ENCODE results near the gene ZNF135. TPM values are rescaled to one million over a fixed set of nuclear protein-coding genes. Genes with fewer than 3 reads are reported as not detected.

The ZNF135 gene
- polyA plus RNA-seq, 4 donors, result 0.67 to 6.2 (median 1.4) TPM

GRCh38 chr19:58054901-58055874 is 3.9 kb upstream of the ZNF135 start:
- Histone ChIP-seq H3K36me3 (ENCODE audit: control insufficient read depth in 3 of 3, insufficient read depth in 2 of 3, low read depth in 1 of 3, low read length in 3 of 3) (peaks cover 0 to 1% (median 0%) of the 10 kb centered on the region in 3 donors), H3K4me1 (ENCODE audit: control insufficient read depth in 3 of 3, insufficient read depth in 2 of 3, low read depth in 1 of 3, low read length in 2 of 3) (peaks cover 0 to 7% (median 0%) of the 10 kb centered on the region in 3 donors), H3K9me3 (ENCODE audit: control insufficient read depth in 2 of 2, insufficient read depth in 1 of 2, low read depth in 1 of 2, low read length in 1 of 2) (peaks cover 2 to 72% of the 10 kb centered on the region in 2 donors), H3K27ac (ENCODE audit: low read depth in 1 of 3, low read length in 2 of 3) (peak overlapping the region in 2 of 3 donors; percentile 57 to 74), H3K27me3 (ENCODE audit: control insufficient read depth in 3 of 3, insufficient read depth in 3 of 3, low read length in 3 of 3) (no peaks in the 10 kb centered on the region), H3K4me3 (ENCODE audit: low read depth in 1 of 3, low read length in 3 of 3) (peak overlapping the region in 1 of 3 donors; percentile 42)
- WGBS, 3 donors, result 37 to 49% (median 47%) methylated on average over 37 of the region's 37 CpGs
- no peak for FAIRE-seq
- peak in 1 of 2 donors; percentile 65 for DNase-seq

GRCh38 chr19:58056261-58056660 is 2.8 kb upstream of the ZNF135 start:
- 75 to 90% (median 78%) methylated on average over 7 to 8 of the region's 8 CpGs for WGBS, 3 donors
- FAIRE-seq, result no peak

GRCh38 chr19:58056861-58057260 is 2.2 kb upstream of the ZNF135 start:
- Histone ChIP-seq H3K27me3 (ENCODE audit: control insufficient read depth in 3 of 3, insufficient read depth in 3 of 3, low read length in 3 of 3) (no peaks in the 10 kb centered on the region), H3K27ac (ENCODE audit: low read depth in 1 of 3, low read length in 2 of 3) (no peak overlapping the region), H3K9me3 (ENCODE audit: control insufficient read depth in 2 of 2, insufficient read depth in 1 of 2, low read depth in 1 of 2, low read length in 1 of 2) (peaks cover 2 to 69% of the 10 kb centered on the region in 2 donors), H3K4me3 (ENCODE audit: low read depth in 1 of 3, low read length in 3 of 3) (no peak overlapping the region), H3K36me3 (ENCODE audit: control insufficient read depth in 3 of 3, insufficient read depth in 2 of 3, low read depth in 1 of 3, low read length in 3 of 3) (peaks cover 0 to 4% (median 0%) of the 10 kb centered on the region in 3 donors), H3K4me1 (ENCODE audit: control insufficient read depth in 3 of 3, insufficient read depth in 2 of 3, low read depth in 1 of 3, low read length in 2 of 3) (peaks cover 0 to 7% (median 0%) of the 10 kb centered on the region in 3 donors)
- FAIRE-seq, result no peak
- 78 to 89% (median 79%) methylated on average over 7 to 8 of the region's 8 CpGs for WGBS, 3 donors
- no peak for DNase-seq

More at GRCh38 chr19:58056261-58056660, 2.8 kb upstream of the ZNF135 start:
- peaks cover 0 to 7% (median 0%) of the 10 kb centered on the region in 3 donors for H3K4me1 ChIP-seq (ENCODE audit: control insufficient read depth in 3 of 3, insufficient read depth in 2 of 3, low read depth in 1 of 3, low read length in 2 of 3)
- H3K27me3 ChIP-seq (ENCODE audit: control insufficient read depth in 3 of 3, insufficient read depth in 3 of 3, low read length in 3 of 3), result no peaks in the 10 kb centered on the region
- no peak for DNase-seq
- H3K36me3 ChIP-seq (ENCODE audit: control insufficient read depth in 3 of 3, insufficient read depth in 2 of 3, low read depth in 1 of 3, low read length in 3 of 3), result peaks cover 0 to 4% (median 0%) of the 10 kb centered on the region in 3 donors
- no peak overlapping the region for H3K4me3 ChIP-seq (ENCODE audit: low read depth in 1 of 3, low read length in 3 of 3)
- peaks cover 2 to 71% of the 10 kb centered on the region in 2 donors for H3K9me3 ChIP-seq (ENCODE audit: control insufficient read depth in 2 of 2, insufficient read depth in 1 of 2, low read depth in 1 of 2, low read length in 1 of 2)
- no peak overlapping the region for H3K27ac ChIP-seq (ENCODE audit: low read depth in 1 of 3, low read length in 2 of 3)

DNA sequence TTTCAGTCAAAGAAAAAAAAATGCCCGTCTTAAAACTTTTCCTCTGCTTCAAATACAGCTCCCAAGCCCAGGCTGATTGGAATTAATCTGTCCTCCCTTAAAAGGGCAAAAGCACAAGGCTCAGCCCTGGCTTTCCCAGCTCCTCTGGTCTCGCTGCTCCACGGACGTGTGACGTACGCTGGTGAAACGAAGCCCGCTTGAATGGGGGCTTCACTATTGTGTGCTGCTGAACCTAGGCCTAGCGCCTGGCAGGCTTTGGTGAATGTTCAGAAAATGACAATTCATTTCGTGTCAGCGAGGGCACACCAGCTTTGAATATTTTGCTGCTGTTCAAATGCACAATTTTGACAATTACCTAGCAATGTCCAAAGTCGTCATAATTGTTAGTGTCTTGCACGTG is 615 bp upstream of the ZNF135 start:
- peak overlapping the region; percentile 13 to 85 (median 51) for H3K4me3 ChIP-seq (ENCODE audit: low read depth in 1 of 3, low read length in 3 of 3)
- H3K4me1 ChIP-seq (ENCODE audit: control insufficient read depth in 3 of 3, insufficient read depth in 2 of 3, low read depth in 1 of 3, low read length in 2 of 3), result peaks cover 0 to 7% (median 0%) of the 10 kb centered on the region in 3 donors
- no peaks in the 10 kb centered on the region for H3K27me3 ChIP-seq (ENCODE audit: control insufficient read depth in 3 of 3, insufficient read depth in 3 of 3, low read length in 3 of 3)
- peak overlapping the region in 2 of 3 donors; percentile 82 to 94 for H3K27ac ChIP-seq (ENCODE audit: low read depth in 1 of 3, low read length in 2 of 3)
- H3K9me3 ChIP-seq (ENCODE audit: control insufficient read depth in 2 of 2, insufficient read depth in 1 of 2, low read depth in 1 of 2, low read length in 1 of 2), result peaks cover 0 to 66% of the 10 kb centered on the region in 2 donors
- WGBS, 3 donors, result 87 to 92% (median 89%) methylated on average over 13 of the region's 13 CpGs
- DNase-seq (no peak), FAIRE-seq (no peak)
- peaks cover 0 to 11% (median 0%) of the 10 kb centered on the region in 3 donors for H3K36me3 ChIP-seq (ENCODE audit: control insufficient read depth in 3 of 3, insufficient read depth in 2 of 3, low read depth in 1 of 3, low read length in 3 of 3)

DNA sequence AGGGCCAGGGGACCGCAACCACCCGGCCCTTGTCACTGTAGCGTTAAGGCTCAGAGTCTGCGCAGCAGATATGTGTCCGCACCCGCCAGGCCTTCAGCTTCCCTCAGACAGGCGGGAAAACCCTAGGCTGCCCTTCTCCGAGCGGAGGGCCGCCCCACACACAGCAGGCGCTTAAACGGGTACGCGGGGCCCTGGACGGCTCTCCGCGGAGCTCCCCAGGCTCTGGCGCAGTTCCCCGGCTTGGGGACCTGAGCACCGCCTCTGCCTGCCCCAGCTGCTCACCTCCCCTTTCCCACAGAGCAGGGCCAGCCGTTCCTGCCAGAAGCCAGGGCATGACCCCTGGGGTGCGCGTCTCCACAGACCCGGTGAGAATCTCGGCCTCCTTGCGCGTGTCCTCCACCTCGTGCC is 593 bp downstream of the ZNF135 start:
- Histone ChIP-seq H3K27me3 (ENCODE audit: control insufficient read depth in 3 of 3, insufficient read depth in 3 of 3, low read length in 3 of 3) (no peaks in the 10 kb centered on the region), H3K36me3 (ENCODE audit: control insufficient read depth in 3 of 3, insufficient read depth in 2 of 3, low read depth in 1 of 3, low read length in 3 of 3) (peaks cover 0 to 17% (median 0%) of the 10 kb centered on the region in 3 donors), H3K9me3 (ENCODE audit: control insufficient read depth in 2 of 2, insufficient read depth in 1 of 2, low read depth in 1 of 2, low read length in 1 of 2) (peaks cover 0 to 66% of the 10 kb centered on the region in 2 donors), H3K4me1 (ENCODE audit: control insufficient read depth in 3 of 3, insufficient read depth in 2 of 3, low read depth in 1 of 3, low read length in 2 of 3) (peaks cover 0 to 7% (median 0%) of the 10 kb centered on the region in 3 donors), H3K4me3 (ENCODE audit: low read depth in 1 of 3, low read length in 3 of 3) (peak overlapping the region; percentile 51 to 85 (median 79)), H3K27ac (ENCODE audit: low read depth in 1 of 3, low read length in 2 of 3) (peak overlapping the region in 2 of 3 donors; percentile 82 to 94)
- DNase-seq, result no peak
- no peak for FAIRE-seq
- WGBS, 3 donors, result 10 to 49% (median 47%) methylated on average over 27 to 28 of the region's 28 CpGs

GRCh38 chr19:58060231-58060630 is 1.1 kb downstream of the ZNF135 start:
- no peaks in the 10 kb centered on the region for H3K27me3 ChIP-seq (ENCODE audit: control insufficient read depth in 3 of 3, insufficient read depth in 3 of 3, low read length in 3 of 3)
- peaks cover 0 to 7% (median 0%) of the 10 kb centered on the region in 3 donors for H3K4me1 ChIP-seq (ENCODE audit: control insufficient read depth in 3 of 3, insufficient read depth in 2 of 3, low read depth in 1 of 3, low read length in 2 of 3)
- H3K36me3 ChIP-seq (ENCODE audit: control insufficient read depth in 3 of 3, insufficient read depth in 2 of 3, low read depth in 1 of 3, low read length in 3 of 3), result peaks cover 0 to 20% (median 0%) of the 10 kb centered on the region in 3 donors
- H3K4me3 ChIP-seq (ENCODE audit: low read depth in 1 of 3, low read length in 3 of 3), result peak overlapping the region in 1 of 3 donors; percentile 85
- peaks cover 0 to 69% of the 10 kb centered on the region in 2 donors for H3K9me3 ChIP-seq (ENCODE audit: control insufficient read depth in 2 of 2, insufficient read depth in 1 of 2, low read depth in 1 of 2, low read length in 1 of 2)
- peak overlapping the region in 1 of 3 donors; percentile 94 for H3K27ac ChIP-seq (ENCODE audit: low read depth in 1 of 3, low read length in 2 of 3)
- FAIRE-seq (no peak), DNase-seq (no peak)
- 71 to 91% (median 91%) methylated on average over 22 to 24 of the region's 24 CpGs for WGBS, 3 donors

GRCh38 chr19:58063712-58064111 is 4.6 kb downstream of the ZNF135 start:
- peaks cover 3 to 79% of the 10 kb centered on the region in 2 donors for H3K9me3 ChIP-seq (ENCODE audit: control insufficient read depth in 2 of 2, insufficient read depth in 1 of 2, low read depth in 1 of 2, low read length in 1 of 2)
- H3K4me3 ChIP-seq (ENCODE audit: low read depth in 1 of 3, low read length in 3 of 3), result no peak overlapping the region
- WGBS, 3 donors, result 92 to 94% (median 92%) methylated on average over 3 of the region's 3 CpGs
- DNase-seq (no peak), FAIRE-seq (no peak)
- H3K4me1 ChIP-seq (ENCODE audit: control insufficient read depth in 3 of 3, insufficient read depth in 2 of 3, low read depth in 1 of 3, low read length in 2 of 3), result peaks cover 0 to 4% (median 0%) of the 10 kb centered on the region in 3 donors
- H3K27me3 ChIP-seq (ENCODE audit: control insufficient read depth in 3 of 3, insufficient read depth in 3 of 3, low read length in 3 of 3), result no peaks in the 10 kb centered on the region
- H3K27ac ChIP-seq (ENCODE audit: low read depth in 1 of 3, low read length in 2 of 3), result no peak overlapping the region
- H3K36me3 ChIP-seq (ENCODE audit: control insufficient read depth in 3 of 3, insufficient read depth in 2 of 3, low read depth in 1 of 3, low read length in 3 of 3), result peaks cover 0 to 38% (median 3%) of the 10 kb centered on the region in 3 donors

- Histone ChIP-seq H3K27me3 (ENCODE audit: control insufficient read depth in 3 of 3, insufficient read depth in 3 of 3, low read length in 3 of 3) (no peaks in the 10 kb centered on the region), H3K9me3 (ENCODE audit: control insufficient read depth in 2 of 2, insufficient read depth in 1 of 2, low read depth in 1 of 2, low read length in 1 of 2) (peaks cover 3 to 84% of the 10 kb centered on the region in 2 donors), H3K27ac (ENCODE audit: low read depth in 1 of 3, low read length in 2 of 3) (no peak overlapping the region), H3K4me3 (ENCODE audit: low read depth in 1 of 3, low read length in 3 of 3) (no peak overlapping the region), H3K36me3 (ENCODE audit: control insufficient read depth in 3 of 3, insufficient read depth in 2 of 3, low read depth in 1 of 3, low read length in 3 of 3) (peaks cover 0 to 35% (median 3%) of the 10 kb centered on the region in 3 donors), H3K4me1 (ENCODE audit: control insufficient read depth in 3 of 3, insufficient read depth in 2 of 3, low read depth in 1 of 3, low read length in 2 of 3) (no peaks in the 10 kb centered on the region)
- FAIRE-seq (no peak), DNase-seq (no peak)
- 96 to 98% (median 97%) methylated on average over 14 to 15 of the region's 15 CpGs for WGBS, 3 donors
Measured at GRCh38 chr19:58067240-58067912, 8.3 kb downstream of the ZNF135 start.
